ENCODE measurements around the gene PPP1R8.

- TF ChIP-seq CTCF (IDR thresholded peaks at IDR 0.05) (no peak), POLR2A (IDR thresholded peaks at IDR 0.05) (no peak), POLR2AphosphoS5 (IDR thresholded peaks at IDR 0.05) (no peak)
Measured at GRCh38 chr1:27833470-27833869, 2.9 kb downstream of the PPP1R8 start.

Measured in stomach (tissue), 4 donors.